ENCODE data around the gene CACNA2D2. TPM values are rescaled to one million over a fixed set of nuclear protein-coding genes. Genes with fewer than 3 reads are reported as not detected.

Gene CACNA2D2
- total and polyA plus RNA-seq, 2 of the 4 experiments (the other 2 are of a cell fraction) = 0.15 TPM; not detected in 1

DNA sequence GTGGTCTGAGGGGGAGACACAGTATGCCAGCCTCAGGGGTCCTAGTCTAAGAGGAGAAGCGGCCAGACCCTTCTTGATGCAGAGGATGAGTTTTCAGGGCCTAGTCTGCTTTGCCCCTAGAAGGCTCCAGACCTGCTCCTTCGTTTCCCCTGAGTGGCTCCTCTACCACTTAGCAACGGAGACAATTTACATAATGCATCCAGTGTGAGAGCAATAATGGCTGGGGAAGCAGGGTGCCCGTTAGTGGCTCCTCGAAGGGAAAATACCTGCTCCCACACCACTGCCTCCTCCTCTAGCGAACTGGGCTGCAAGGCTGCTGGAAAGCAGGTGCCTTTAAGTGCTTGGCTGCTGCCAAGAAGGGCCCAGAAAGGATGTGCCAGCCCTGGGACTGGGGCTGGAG is 38.9 kb downstream of the CACNA2D2 start:
- H2AK9ac ChIP-seq (replicated peaks; ENCODE audit: low read depth, low read length, poor library complexity) = no peak overlapping the region
- no peak for TF ChIP-seq SMC3 (IDR thresholded peaks at IDR 0.05; ENCODE audit: low read depth, low read length)
- TF ChIP-seq MAFK (IDR thresholded peaks at IDR 0.05; ENCODE audit: low read depth, low read length) = no peak
- no peak for TF ChIP-seq NFE2L2 (IDR thresholded peaks at IDR 0.05; ENCODE audit: low read depth, low read length)
- TF ChIP-seq, protein P1, sequence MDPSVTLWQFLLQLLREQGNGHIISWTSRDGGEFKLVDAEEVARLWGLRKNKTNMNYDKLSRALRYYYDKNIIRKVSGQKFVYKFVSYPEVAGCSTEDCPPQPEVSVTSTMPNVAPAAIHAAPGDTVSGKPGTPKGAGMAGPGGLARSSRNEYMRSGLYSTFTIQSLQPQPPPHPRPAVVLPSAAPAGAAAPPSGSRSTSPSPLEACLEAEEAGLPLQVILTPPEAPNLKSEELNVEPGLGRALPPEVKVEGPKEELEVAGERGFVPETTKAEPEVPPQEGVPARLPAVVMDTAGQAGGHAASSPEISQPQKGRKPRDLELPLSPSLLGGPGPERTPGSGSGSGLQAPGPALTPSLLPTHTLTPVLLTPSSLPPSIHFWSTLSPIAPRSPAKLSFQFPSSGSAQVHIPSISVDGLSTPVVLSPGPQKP (IDR thresholded peaks at IDR 0.05; ENCODE audit: borderline replicate concordance, low read depth, low read length) = no peak
- no peak for TF ChIP-seq CHD1 (IDR thresholded peaks at IDR 0.05; ENCODE audit: low read depth, low read length)
- TF ChIP-seq MAZ (IDR thresholded peaks at IDR 0.05; ENCODE audit: borderline replicate concordance, low read depth, low read length) = no peak
- TF ChIP-seq RFX5 (IDR thresholded peaks at IDR 0.05; ENCODE audit: low read depth, low read length) = no peak
- TF ChIP-seq, protein P2, sequence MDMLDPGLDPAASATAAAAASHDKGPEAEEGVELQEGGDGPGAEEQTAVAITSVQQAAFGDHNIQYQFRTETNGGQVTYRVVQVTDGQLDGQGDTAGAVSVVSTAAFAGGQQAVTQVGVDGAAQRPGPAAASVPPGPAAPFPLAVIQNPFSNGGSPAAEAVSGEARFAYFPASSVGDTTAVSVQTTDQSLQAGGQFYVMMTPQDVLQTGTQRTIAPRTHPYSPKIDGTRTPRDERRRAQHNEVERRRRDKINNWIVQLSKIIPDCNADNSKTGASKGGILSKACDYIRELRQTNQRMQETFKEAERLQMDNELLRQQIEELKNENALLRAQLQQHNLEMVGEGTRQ (IDR thresholded peaks at IDR 0.05; ENCODE audit: low read depth, low read length) = no peak
- TF ChIP-seq, protein P3, sequence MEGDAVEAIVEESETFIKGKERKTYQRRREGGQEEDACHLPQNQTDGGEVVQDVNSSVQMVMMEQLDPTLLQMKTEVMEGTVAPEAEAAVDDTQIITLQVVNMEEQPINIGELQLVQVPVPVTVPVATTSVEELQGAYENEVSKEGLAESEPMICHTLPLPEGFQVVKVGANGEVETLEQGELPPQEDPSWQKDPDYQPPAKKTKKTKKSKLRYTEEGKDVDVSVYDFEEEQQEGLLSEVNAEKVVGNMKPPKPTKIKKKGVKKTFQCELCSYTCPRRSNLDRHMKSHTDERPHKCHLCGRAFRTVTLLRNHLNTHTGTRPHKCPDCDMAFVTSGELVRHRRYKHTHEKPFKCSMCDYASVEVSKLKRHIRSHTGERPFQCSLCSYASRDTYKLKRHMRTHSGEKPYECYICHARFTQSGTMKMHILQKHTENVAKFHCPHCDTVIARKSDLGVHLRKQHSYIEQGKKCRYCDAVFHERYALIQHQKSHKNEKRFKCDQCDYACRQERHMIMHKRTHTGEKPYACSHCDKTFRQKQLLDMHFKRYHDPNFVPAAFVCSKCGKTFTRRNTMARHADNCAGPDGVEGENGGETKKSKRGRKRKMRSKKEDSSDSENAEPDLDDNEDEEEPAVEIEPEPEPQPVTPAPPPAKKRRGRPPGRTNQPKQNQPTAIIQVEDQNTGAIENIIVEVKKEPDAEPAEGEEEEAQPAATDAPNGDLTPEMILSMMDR (conservative IDR thresholded peaks at IDR 0.05; ENCODE audit: low read depth, low read length) = no peak
- TF ChIP-seq BHLHE40 (IDR thresholded peaks at IDR 0.05; ENCODE audit: low read depth, low read length) = no peak
- no peak for TF ChIP-seq FOS (IDR thresholded peaks at IDR 0.05; ENCODE audit: low read depth, low read length)
- no peak for TF ChIP-seq MXI1 (IDR thresholded peaks at IDR 0.05; ENCODE audit: borderline replicate concordance, low read depth, low read length)
- TF ChIP-seq CEBPB (IDR thresholded peaks at IDR 0.05; ENCODE audit: low read depth, low read length) = no peak
- TF ChIP-seq POLR2A (IDR thresholded peaks at IDR 0.05; ENCODE audit: low read depth, low read length) = no peak
- TF ChIP-seq RAD21 (IDR thresholded peaks at IDR 0.05; ENCODE audit: low read length) = no peak
- TF ChIP-seq RCOR1 (IDR thresholded peaks at IDR 0.05; ENCODE audit: insufficient replicate concordance, low read length) = no peak
- H3K23ac ChIP-seq (ENCODE audit: low read depth, low read length) = no peak overlapping the region
- H3K4me3 ChIP-seq (ENCODE audit: insufficient read depth, low read depth, low read length) = no peak overlapping the region
- no peak overlapping the region for H3K27ac ChIP-seq (ENCODE audit: insufficient read depth, low read length)
- no peak overlapping the region for H3K18ac ChIP-seq (ENCODE audit: low read depth, low read length)
- H3K79me1 ChIP-seq (ENCODE audit: low read depth in 1 of 2, low read length in 2 of 2) = no peaks in the 10 kb centered on the region
- H4K5ac ChIP-seq (ENCODE audit: low read depth, low read length) = no peak overlapping the region
- no peak for ATAC-seq (ENCODE audit: low read depth)
- no peak overlapping the region for H3K4me2 ChIP-seq (ENCODE audit: low read depth, low read length)
- POLR2A ChIA-PET (ENCODE audit: unreplicated experiment) = no interaction called here
- no peak overlapping the region for H2BK20ac ChIP-seq (ENCODE audit: low read depth, low read length)
- BruUV-seq (replicated peaks) = no TSS peak
- intact Hi-C loops (cut with micrococcal nuclease) (no loop called here), in situ Hi-C loops (cut with MboI; ENCODE audit: low sequenced_read_pairs) (no loop called here), dilution Hi-C loops (cut with HindIII; ENCODE audit: low sequenced_read_pairs, unreplicated experiment) (no loop called here)
- no peak for DNase-seq
- H4K8ac ChIP-seq (ENCODE audit: low read depth in 2 of 2, low read length in 2 of 2) = no peak overlapping the region
- no CpG with 5 or more reads among the region's 6 CpGs for WGBS, 2 experiments (ENCODE audit: extremely low coverage in 2 of 2, insufficient read length in 1 of 2)
- no peak overlapping the region for H3K4ac ChIP-seq (ENCODE audit: low read depth, low read length)
- H3K36me3 ChIP-seq (ENCODE audit: control insufficient read depth, insufficient read depth, low read length) = no peaks in the 10 kb centered on the region
- H2BK15ac ChIP-seq (ENCODE audit: low read depth, low read length) = no peak overlapping the region
- no peak overlapping the region for H3K56ac ChIP-seq (ENCODE audit: extremely low read depth, insufficient read depth, low read length)
- no peaks in the 10 kb centered on the region for H3K4me1 ChIP-seq (ENCODE audit: control insufficient read depth, insufficient read depth, low read length)
- H2BK120ac ChIP-seq (ENCODE audit: low read depth, low read length) = no peak overlapping the region
- H4K91ac ChIP-seq (ENCODE audit: insufficient read depth, low read depth, low read length) = no peak overlapping the region
- H3K9me3 ChIP-seq (ENCODE audit: control insufficient read depth, insufficient read depth, low read length) = no peaks in the 10 kb centered on the region
- no peak overlapping the region for H2AFZ ChIP-seq (replicated peaks; ENCODE audit: low read length, poor library complexity)
- no peak overlapping the region for H2AK5ac ChIP-seq (ENCODE audit: low read depth, low read length)
- CTCF ChIA-PET = no interaction called here
- H3K9ac ChIP-seq (ENCODE audit: low read depth, low read length) = no peak overlapping the region
- no peaks in the 10 kb centered on the region; the same call in 1 of the 2 replicates for H4K20me1 ChIP-seq (ENCODE audit: insufficient read depth, low read length)
- H3K27me3 ChIP-seq (ENCODE audit: control insufficient read depth, insufficient read depth, low read length) = peaks cover 56% of the 10 kb centered on the region
- 0 out of 2 replicates have a peak, but pooled peaks cover 3% of the 10 kb centered on the region for H3K9me1 ChIP-seq (ENCODE audit: insufficient read depth, low read length)
- H3K14ac ChIP-seq (replicated peaks; ENCODE audit: low read depth, low read length) = no peak overlapping the region
- no peak overlapping the region for H2BK5ac ChIP-seq (ENCODE audit: low read depth, low read length, poor library complexity, severe bottlenecking)
